ENCODE results near the gene LRP5. TPM values are rescaled to one million over a fixed set of nuclear protein-coding genes. Genes with fewer than 3 reads are reported as not detected.

The LRP5 gene
- total RNA-seq, 2 experiments from 2014 or later = 10.5 to 15.3 TPM

- ChIA-PET POLR2A (no interaction called here), CTCF (no interaction called here)
- TF ChIP-seq, protein P1, sequence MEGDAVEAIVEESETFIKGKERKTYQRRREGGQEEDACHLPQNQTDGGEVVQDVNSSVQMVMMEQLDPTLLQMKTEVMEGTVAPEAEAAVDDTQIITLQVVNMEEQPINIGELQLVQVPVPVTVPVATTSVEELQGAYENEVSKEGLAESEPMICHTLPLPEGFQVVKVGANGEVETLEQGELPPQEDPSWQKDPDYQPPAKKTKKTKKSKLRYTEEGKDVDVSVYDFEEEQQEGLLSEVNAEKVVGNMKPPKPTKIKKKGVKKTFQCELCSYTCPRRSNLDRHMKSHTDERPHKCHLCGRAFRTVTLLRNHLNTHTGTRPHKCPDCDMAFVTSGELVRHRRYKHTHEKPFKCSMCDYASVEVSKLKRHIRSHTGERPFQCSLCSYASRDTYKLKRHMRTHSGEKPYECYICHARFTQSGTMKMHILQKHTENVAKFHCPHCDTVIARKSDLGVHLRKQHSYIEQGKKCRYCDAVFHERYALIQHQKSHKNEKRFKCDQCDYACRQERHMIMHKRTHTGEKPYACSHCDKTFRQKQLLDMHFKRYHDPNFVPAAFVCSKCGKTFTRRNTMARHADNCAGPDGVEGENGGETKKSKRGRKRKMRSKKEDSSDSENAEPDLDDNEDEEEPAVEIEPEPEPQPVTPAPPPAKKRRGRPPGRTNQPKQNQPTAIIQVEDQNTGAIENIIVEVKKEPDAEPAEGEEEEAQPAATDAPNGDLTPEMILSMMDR (IDR thresholded peaks at IDR 0.05) = no peak
- Mint-ChIP-seq H3K4me1 (ENCODE audit: low read depth) (no peaks in the 10 kb centered on the region), H3K27me3 (no peaks in the 10 kb centered on the region), H3K9me3 (peaks cover 1% of the 10 kb centered on the region), H3K36me3 (ENCODE audit: low read depth) (peaks cover 11% of the 10 kb centered on the region), H3K27ac (no peak overlapping the region), H3K4me3 (no peak overlapping the region)
- DNase-seq (no peak), ATAC-seq (no peak)
- intact Hi-C loops (cut with micrococcal nuclease) = no loop called here
Measured at GRCh38 chr11:68355471-68355870, 43.1 kb downstream of the LRP5 start.

DNA sequence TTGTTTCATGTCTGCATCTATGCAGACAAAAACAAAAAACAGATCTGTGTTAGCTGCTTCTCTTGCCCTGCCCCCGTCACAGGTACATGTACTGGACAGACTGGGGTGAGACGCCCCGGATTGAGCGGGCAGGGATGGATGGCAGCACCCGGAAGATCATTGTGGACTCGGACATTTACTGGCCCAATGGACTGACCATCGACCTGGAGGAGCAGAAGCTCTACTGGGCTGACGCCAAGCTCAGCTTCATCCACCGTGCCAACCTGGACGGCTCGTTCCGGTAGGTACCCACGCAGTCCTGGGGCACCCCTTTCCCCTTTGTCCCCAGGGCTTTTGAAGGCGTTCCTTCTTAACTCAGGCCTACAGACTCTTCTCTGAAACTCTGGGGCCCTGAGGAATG, 45.2 kb downstream of the LRP5 start:
- TF ChIP-seq, protein P1 (IDR thresholded peaks at IDR 0.05) = no peak
- Mint-ChIP-seq H3K27ac (no peak overlapping the region), H3K9me3 (peaks cover 1% of the 10 kb centered on the region), H3K4me1 (ENCODE audit: low read depth) (no peaks in the 10 kb centered on the region), H3K36me3 (ENCODE audit: low read depth) (peaks cover 11% of the 10 kb centered on the region), H3K27me3 (no peaks in the 10 kb centered on the region), H3K4me3 (no peak overlapping the region)
- CTCF ChIA-PET = no interaction called here
- POLR2A ChIA-PET = no interaction called here
- intact Hi-C loops (cut with micrococcal nuclease) = no loop called here
- ATAC-seq (no peak), DNase-seq (no peak)

DNA sequence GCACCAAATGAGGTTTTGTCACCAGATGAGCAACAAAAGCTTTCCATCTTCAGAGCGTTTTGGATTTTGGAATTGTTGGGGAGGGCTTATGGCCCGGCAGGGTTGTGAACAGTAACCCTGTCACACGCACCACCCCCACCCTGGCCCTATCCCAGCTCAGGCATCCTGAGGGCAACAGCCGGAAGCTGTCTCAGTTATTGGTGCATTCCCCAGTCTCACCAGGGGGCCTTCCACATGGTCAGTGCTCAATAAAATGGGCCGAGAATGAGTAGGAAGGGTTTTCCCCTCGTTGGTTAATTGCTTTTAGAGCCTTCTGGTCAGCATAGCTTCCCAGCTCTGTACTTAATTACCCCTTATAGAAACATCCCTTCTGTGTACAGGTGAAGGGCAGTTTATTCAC, 46.0 kb downstream of the LRP5 start:
- peaks cover 11% of the 10 kb centered on the region for H3K36me3 Mint-ChIP-seq (ENCODE audit: low read depth)
- no peak overlapping the region for H3K4me3 Mint-ChIP-seq
- ChIA-PET CTCF (interaction anchor here (1.1 kb wide), 1 partner anchor 44 kb away, joined by 3 read pairs; no protein-coding TSS in a partner anchor), POLR2A (no interaction called here)
- DNase-seq (no peak), ATAC-seq (no peak)
- H3K27ac Mint-ChIP-seq = no peak overlapping the region
- no peaks in the 10 kb centered on the region for H3K4me1 Mint-ChIP-seq (ENCODE audit: low read depth)
- H3K27me3 Mint-ChIP-seq = no peaks in the 10 kb centered on the region
- TF ChIP-seq, protein P1 (IDR thresholded peaks at IDR 0.05) = no peak
- H3K9me3 Mint-ChIP-seq = peaks cover 1% of the 10 kb centered on the region
- intact Hi-C loops (cut with micrococcal nuclease) = no loop called here

- peaks cover 1% of the 10 kb centered on the region for H3K9me3 Mint-ChIP-seq
- POLR2A ChIA-PET = no interaction called here
- H3K4me1 Mint-ChIP-seq (ENCODE audit: low read depth) = no peaks in the 10 kb centered on the region
- CTCF ChIA-PET = interaction anchor here (0.8 kb wide), 1 partner anchor 222 kb away, joined by 3 read pairs; no protein-coding TSS in a partner anchor
- TF ChIP-seq, protein P1 (IDR thresholded peaks at IDR 0.05) = no peak
- DNase-seq (no peak), ATAC-seq (no peak)
- no peaks in the 10 kb centered on the region for H3K27me3 Mint-ChIP-seq
- H3K36me3 Mint-ChIP-seq (ENCODE audit: low read depth) = peaks cover 13% of the 10 kb centered on the region
- H3K4me3 Mint-ChIP-seq = no peak overlapping the region
- intact Hi-C loops (cut with micrococcal nuclease) = no loop called here
- H3K27ac Mint-ChIP-seq = no peak overlapping the region
Measured at GRCh38 chr11:68361702-68362101, 49.3 kb downstream of the LRP5 start.

DNA sequence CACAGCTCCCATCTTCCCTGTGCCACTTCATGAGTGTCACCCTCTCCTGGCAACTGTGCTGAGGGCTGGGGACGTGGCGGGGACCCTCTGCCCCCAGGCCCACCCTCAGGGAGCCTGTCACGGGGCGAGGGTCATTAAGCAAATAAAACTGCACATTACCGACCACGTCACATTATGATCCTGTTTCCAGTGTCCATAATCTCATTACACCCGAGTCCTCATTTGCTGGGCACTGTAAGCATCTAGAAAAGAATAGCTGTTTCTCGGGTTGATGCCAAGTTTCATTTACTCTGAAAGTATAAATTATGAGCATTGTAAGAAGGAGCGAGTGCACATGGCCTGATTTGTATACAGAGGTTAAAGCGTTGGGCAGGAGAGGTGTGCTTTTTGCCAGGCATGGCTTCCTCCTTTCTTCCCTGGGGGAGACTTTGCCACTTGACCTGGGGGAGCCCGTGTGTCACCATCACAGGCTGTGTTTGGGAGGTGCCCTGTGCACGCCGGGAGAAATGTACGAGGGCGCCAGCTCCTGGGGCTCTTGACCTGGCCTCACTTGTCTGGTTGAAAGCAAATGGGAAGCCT, 50.5 kb downstream of the LRP5 start:
- ChIA-PET CTCF (no interaction called here), POLR2A (interaction anchor here (0.6 kb wide), 1 partner anchor 406 kb away, joined by 3 read pairs; no protein-coding TSS in a partner anchor)
- Mint-ChIP-seq H3K9me3 (peaks cover 1% of the 10 kb centered on the region), H3K27ac (no peak overlapping the region), H3K27me3 (no peaks in the 10 kb centered on the region), H3K36me3 (ENCODE audit: low read depth) (peaks cover 13% of the 10 kb centered on the region), H3K4me3 (no peak overlapping the region), H3K4me1 (ENCODE audit: low read depth) (no peaks in the 10 kb centered on the region)
- intact Hi-C loops (cut with micrococcal nuclease) = no loop called here
- ATAC-seq (no peak), DNase-seq (no peak)
- TF ChIP-seq, protein P1 (IDR thresholded peaks at IDR 0.05) = no peak
